WERI-Rb-1 (cell line): ENCODE results near the gene CEACAM18.

ENCODE experiments used
- DNase-seq: peaks from one replicate; pipeline ENCODE4 v3.0.0-alpha.2; 2020
- H3K27ac ChIP-seq: fragments of 250-450 bp; sonication (Bioruptor Pico); 2 replicates; pipeline ENCODE4 v1.5.1; 2020; ENCODE audit warnings: mild to moderate bottlenecking, moderate library complexity
- H3K27me3 ChIP-seq: fragments of 250-450 bp; sonication (Bioruptor Pico); 2 replicates; pipeline ENCODE4 v1.5.1; 2021; ENCODE audit warnings: mild to moderate bottlenecking, low read depth, moderate library complexity; ENCODE audit not compliant: insufficient read depth, severe bottlenecking
- H3K36me3 ChIP-seq: fragments of 250-450 bp; sonication (Bioruptor Pico); 2 replicates; pipeline ENCODE4 v1.5.1; 2020; ENCODE audit warnings: mild to moderate bottlenecking, moderate library complexity
- H3K4me3 ChIP-seq: 2 replicates; pipeline ENCODE4 v1.5.1; 2011; ENCODE audit warnings: low read depth, mild to moderate bottlenecking, control low read depth, low read length
- H3K9me3 ChIP-seq: fragments of 250-450 bp; sonication (Bioruptor Pico); 2 replicates; pipeline ENCODE4 v1.5.1; 2021; ENCODE audit warnings: mild to moderate bottlenecking, moderate library complexity; ENCODE audit not compliant: severe bottlenecking
- TF ChIP-seq, protein P1 (sequence below): IDR thresholded peaks from 2 replicates; pipeline ENCODE4 v1.5.1; 2011; ENCODE audit warnings: low read depth, mild to moderate bottlenecking, control low read depth, inconsistent platforms, low read length

Gene CEACAM18

DNA sequence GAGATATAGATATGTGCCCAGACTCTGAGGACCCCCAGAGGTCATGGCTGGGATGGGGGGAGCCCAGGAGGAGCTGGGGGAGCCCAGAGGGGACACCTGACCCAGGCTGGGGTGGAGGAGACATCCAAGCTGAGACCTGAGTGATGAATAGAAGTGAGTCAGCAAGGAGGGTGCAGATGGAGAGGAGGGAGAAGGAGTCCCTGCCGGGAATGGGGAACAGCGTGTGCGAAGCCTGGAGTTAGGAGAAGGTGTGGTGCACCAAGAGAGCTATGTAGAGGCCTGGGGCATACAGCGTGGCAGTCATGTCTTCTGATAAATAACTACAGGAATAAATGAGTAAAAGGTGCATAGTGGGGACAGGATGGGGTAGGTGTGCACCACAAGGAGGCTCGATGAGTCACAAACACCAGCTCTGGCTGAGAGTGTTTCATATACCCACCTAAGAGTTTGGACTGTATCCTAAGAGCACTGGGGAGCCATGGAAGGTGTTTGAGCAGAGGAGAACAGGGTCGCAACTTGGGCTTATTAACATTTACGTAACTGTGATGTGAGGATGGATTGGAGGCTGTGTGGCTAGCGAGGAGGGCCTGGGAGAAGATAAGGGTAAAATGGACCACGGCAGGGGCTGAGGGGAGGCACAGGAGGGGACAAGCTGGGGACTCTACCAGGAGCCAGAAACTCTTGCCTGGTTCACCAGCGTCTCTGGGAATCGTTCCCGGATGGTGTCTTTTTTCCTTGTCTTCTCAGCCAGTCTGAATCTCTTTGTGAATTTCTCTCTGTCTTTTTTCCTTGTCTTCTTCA is 1.4 kb downstream of the CEACAM18 start:
- H3K27me3 ChIP-seq, result peaks cover 87% of the 10 kb centered on the region
- H3K9me3 ChIP-seq, result peaks cover 2% of the 10 kb centered on the region
- no peak for DNase-seq
- TF ChIP-seq, protein P1, sequence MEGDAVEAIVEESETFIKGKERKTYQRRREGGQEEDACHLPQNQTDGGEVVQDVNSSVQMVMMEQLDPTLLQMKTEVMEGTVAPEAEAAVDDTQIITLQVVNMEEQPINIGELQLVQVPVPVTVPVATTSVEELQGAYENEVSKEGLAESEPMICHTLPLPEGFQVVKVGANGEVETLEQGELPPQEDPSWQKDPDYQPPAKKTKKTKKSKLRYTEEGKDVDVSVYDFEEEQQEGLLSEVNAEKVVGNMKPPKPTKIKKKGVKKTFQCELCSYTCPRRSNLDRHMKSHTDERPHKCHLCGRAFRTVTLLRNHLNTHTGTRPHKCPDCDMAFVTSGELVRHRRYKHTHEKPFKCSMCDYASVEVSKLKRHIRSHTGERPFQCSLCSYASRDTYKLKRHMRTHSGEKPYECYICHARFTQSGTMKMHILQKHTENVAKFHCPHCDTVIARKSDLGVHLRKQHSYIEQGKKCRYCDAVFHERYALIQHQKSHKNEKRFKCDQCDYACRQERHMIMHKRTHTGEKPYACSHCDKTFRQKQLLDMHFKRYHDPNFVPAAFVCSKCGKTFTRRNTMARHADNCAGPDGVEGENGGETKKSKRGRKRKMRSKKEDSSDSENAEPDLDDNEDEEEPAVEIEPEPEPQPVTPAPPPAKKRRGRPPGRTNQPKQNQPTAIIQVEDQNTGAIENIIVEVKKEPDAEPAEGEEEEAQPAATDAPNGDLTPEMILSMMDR, result no peak
- no peak overlapping the region for H3K27ac ChIP-seq
- H3K36me3 ChIP-seq, result no peaks in the 10 kb centered on the region
- H3K4me3 ChIP-seq, result no peak overlapping the region

DNA sequence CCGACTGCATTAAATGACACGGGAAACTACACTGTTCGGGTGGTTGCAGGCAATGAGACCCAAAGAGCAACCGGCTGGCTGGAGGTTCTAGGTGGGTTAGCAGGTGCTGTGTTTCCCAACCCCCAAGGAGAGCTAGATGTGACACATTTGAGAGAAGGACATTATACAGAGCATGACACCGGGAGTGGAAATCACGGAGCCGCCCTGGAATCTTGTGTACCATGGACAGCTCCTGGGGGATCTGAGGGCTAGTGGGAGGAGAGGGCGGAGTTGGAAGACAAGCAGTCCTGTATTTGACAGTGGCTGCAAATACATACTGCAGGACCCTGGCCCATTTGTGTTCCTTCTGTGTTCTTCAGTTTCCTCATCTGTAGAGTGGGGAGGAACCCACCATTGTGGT is 2.3 kb downstream of the CEACAM18 start:
- DNase-seq, result no peak
- H3K27ac ChIP-seq, result no peak overlapping the region
- peaks cover 2% of the 10 kb centered on the region for H3K9me3 ChIP-seq
- TF ChIP-seq, protein P1, result no peak
- no peaks in the 10 kb centered on the region for H3K36me3 ChIP-seq
- no peak overlapping the region for H3K4me3 ChIP-seq
- H3K27me3 ChIP-seq, result peaks cover 90% of the 10 kb centered on the region

DNA sequence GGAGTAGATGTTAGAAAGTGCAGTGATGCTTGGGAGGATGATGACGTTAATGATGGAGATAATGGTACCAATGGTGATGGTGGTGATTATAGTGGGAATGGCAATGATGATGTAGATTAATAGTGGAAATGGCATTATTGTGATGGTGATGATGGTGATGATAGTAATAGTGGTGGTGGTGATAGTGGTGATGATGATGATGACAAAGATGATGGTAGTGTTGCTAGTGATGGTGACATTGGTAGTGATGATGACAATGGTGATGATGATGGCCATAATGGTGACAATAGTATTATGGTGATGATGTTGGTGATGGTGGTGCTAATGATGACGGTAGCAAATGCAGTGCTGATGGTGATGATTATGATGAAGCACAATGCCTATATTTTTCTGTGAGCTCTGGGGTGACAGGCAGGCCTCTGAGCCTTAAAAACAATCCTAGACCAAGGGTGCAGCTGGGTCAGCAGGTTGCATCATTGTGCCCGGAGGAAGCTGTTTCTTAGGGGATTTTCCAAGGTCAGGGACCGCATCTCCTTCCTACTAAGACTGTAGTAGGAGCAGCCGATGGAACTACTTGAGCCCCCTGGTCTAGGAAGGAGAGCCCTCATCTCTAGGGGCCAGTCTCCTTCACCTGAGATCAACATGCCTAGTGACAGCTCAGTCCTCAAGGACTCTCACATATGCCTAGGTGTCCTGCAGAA is 7.8 kb downstream of the CEACAM18 start:
- no peak for DNase-seq
- Histone ChIP-seq H3K27me3 (peaks cover 88% of the 10 kb centered on the region), H3K27ac (no peak overlapping the region), H3K36me3 (no peaks in the 10 kb centered on the region), H3K4me3 (no peak overlapping the region), H3K9me3 (no peaks in the 10 kb centered on the region)
- TF ChIP-seq, protein P1, result no peak

DNA sequence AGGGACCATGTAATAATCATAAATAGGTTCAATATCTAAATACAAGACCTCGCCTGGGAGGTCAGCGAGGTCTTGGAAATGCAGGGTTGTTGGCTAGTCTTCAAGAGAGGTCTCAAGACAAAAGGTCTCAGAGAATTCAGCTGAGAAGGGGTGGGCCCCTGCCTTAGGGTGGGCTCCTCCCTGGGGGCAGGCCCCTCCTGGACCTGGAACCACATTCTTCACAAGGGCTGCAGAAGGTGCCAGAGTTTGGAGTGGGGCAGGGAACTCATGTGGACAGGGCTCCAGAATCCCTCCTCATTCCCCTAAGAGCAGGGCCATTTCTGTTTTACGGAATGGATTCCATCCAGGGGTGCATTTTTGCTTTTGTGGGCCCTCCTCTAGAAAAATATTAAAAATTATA is 10.2 kb downstream of the CEACAM18 start:
- no peak for DNase-seq
- Histone ChIP-seq H3K36me3 (no peaks in the 10 kb centered on the region), H3K27me3 (peaks cover 88% of the 10 kb centered on the region), H3K9me3 (no peaks in the 10 kb centered on the region), H3K27ac (no peak overlapping the region), H3K4me3 (no peak overlapping the region)
- TF ChIP-seq, protein P1, result no peak

DNA sequence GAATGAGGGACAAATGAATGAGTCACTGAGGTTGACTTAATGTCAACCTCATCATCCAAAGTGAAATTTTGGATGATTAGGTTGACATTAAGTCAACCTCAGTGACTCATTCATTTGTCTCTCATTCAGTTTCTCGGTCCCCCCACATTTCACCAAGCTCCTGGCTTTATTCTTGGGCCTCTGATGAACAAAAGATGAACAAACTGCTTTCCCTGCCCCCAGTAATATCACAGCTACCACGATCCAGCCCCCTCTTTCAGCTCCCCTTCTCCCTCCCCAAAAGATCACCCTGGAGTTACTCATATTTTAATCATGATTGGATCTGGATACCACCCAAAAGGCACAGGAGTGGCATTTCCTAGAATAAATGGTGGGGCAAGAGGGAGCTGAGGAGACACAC is 10.8 kb downstream of the CEACAM18 start:
- DNase-seq, result no peak
- Histone ChIP-seq H3K27ac (no peak overlapping the region), H3K4me3 (no peak overlapping the region), H3K27me3 (peaks cover 89% of the 10 kb centered on the region), H3K36me3 (no peaks in the 10 kb centered on the region), H3K9me3 (no peaks in the 10 kb centered on the region)
- TF ChIP-seq, protein P1, result no peak
